Measurements from ENCODE around the gene GNL1.
"Not testable (repeated sequence)": the region's sequence is repeated elsewhere in the genome, so short reads cannot be mapped to it uniquely, and the experiment has no call there.

GNL1 gene

DNA sequence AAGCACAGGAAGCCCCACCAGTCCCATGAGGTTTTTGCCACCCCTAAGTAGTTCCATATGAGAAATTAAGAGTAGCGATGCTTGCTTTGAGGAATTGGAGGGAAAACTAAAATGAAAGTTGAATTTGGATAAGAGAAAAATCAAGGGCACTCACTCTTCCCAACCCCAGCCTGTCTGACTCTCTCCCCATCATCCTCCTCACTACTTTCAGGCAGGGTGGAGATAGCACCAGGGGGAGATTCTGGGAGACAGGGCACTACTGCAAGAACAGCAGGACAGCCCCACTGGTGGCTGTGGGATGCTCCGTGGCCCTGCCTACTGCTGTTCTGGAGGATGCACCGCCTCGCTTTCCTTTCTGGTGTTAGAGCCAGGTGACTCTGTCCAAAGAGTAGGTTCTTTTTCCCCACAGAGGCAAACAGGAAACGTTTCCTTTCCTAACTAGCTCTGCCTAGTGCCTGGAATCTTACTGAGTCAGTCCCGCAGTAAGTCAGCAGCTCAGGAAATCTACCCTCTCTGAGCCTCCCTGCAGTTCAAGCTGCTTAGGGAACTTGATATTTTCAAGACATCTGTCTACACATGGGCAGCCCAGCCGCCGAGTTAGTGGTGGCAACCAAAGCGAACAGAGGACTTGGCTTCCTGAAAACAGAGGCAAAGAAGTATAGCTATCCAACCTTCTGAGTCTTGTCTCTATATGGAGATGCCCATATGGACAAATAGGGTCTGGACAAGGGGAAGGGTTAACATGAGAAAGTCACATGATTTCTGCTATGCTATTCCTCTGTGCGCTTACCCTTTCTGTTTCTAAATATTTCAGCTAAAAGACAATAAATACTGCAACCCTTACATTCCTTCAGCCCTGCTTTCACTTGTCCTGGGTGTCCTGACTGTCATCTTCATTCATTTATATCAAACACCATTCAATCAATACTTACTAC is 55.6 kb downstream of the GNL1 start:
- DNase-seq (ENCODE audit: low read depth in 3 of 3, low spot score in 1 of 3): no peak

DNA sequence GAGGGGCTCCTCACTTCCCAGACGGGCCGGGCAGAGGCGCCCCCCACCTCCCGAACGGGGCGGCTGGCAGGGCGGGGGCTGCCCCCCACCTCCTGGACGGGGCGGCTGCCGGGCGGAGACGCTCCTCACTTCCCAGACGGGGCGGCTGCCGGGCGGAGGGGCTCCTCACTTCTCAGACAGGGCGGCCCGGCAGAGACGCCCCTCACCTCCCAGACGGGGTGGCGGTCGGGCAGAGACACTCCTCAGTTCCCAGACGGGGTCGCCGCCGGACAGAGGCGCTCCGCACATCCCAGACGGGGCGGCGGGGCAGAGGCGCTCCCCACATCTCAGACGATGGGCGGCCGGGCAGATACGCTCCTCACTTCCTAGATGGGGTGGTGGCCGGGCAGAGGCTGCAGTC is 57.6 kb downstream of the GNL1 start:
- DNase-seq (ENCODE audit: low read depth in 3 of 3, low spot score in 1 of 3): not testable (repeated sequence)

DNA sequence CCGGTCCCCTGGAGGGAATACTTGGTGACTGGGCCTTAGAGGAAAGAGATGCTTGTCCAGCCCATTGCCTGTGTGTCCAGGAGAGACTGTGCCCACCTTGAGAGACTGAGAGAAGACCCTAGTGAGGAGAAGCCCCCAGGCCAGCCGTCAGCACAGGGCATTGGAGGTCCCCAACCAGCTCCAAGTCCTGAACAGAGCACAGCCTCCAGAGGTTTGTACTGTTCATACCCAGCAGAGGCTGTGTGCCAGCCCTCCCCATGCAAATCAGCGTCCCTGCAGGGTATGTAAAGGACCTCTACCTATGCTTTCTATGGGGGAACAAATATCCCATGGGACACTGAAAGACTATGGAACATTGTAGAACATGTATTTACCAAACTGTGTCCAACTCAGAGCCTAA is 58.6 kb downstream of the GNL1 start:
- no peak for DNase-seq (ENCODE audit: low read depth in 3 of 3, low spot score in 1 of 3)

DNA sequence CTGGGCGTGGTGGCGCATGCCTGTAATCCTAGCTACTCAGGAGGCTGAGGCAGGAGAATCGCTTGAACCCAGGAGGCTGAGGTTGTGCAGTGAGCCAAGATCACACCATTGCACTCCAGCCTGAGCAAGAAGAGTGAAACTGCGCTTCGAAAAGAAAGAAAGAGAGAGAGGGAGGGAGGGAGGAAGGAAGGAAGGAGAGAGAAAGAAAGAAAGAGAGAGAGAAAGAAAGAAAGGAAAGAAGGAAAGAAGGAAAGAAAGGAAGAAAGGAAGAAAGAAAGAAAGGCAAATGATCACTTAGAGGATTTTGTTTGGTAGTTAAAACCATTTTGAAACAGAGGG is 59.1 kb downstream of the GNL1 start:
- DNase-seq (ENCODE audit: low read depth in 3 of 3, low spot score in 1 of 3): not testable (repeated sequence)

DNA sequence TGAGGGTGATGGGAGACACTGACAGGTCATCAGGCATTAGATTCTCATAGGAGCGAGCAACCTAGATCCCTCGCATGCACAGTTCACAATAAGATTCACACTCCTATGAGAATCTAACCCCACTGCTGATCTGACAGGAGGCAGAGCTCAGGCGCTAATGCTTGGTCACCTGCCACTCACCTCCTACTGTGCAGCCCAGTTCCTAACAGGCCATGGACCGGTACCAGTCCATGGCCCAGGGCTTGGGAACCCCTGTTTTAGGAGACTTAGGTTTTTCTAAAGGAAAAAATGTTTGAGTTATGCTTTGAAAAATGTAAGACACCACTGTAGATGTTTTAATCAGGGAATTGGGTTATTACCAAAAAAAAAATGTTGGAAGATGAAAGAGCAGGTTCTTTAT is 60.3 kb downstream of the GNL1 start:
- no peak for DNase-seq (ENCODE audit: low read depth in 3 of 3, low spot score in 1 of 3)

DNA sequence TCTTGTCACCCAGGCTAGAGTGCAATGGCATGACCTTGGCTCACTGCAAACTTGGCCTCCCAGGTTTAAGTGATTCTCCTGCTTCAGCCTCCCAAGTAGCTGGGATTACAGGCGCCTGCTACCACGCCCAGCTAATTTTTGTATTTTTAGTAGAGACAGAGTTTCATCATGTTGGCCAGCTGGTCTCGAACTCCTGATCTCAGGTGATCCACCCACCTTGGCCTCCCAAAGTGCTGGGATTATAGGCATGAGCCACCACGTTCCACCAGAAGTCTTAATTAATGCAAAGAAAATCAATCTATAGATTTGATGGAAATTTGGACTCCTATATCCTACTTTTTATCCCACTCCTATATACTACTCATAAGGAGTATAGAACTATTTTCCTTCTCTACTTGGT is 61.2 kb downstream of the GNL1 start:
- DNase-seq (ENCODE audit: low read depth in 3 of 3, low spot score in 1 of 3): not testable (repeated sequence)

DNA sequence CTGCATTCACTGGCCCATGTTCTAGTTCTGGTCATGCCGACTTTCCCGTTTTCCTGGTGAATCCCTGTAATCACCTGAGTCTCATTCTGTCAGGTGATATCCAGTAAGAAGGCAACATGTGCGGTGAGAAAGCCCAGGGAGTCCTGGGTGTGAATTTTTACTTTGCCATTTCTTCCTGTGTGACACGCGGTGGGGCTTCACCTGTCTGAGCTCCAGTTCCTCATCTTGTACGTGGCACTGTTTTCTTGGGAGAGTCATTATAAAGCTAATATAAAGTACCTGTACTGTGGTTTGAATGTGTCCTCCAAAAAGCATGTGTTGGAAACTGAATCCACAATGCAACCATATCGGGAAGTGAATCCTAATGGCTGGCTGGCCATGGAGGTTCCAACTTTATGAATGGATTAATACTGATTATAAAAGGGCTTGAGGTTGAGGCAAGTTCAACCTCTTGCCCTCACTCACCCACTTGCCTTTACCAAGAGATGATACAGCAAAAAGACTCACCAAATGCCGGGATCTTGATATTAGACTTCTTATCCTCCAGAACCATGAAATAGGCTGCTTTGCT is 61.9 kb downstream of the GNL1 start:
- no peak for DNase-seq (ENCODE audit: low read depth in 3 of 3, low spot score in 1 of 3)

DNA sequence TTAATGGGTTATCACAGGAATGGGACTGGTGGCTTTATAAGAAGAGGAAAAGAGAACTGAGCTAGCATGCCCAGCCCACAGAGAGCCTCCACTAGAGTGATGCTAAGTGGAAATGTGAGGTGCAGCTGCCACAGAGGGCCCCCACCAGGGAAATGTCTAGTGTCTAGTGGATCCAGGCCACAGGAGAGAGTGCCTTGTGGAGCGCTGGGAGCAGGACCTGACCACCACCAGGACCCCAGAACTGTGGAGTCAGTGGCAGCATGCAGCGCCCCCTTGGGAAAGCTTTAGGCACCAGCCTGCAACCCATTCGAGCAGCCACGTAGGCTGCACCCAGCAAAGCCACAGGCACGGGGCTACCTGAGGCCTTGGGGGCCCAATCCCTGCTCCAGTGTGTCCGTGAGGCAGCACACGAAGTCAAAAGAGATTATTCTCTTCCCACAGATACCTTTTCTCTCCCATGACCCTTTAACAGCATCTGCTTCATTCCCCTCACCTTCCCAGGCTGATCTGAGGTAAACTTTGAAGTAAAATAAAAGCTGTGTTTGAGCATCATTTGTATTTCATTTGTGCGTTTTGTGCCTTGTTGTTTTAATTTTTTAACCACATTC is 62.5 kb downstream of the GNL1 start:
- peak in 1 of 3 donors; percentile 50 for DNase-seq (ENCODE audit: low read depth in 3 of 3, low spot score in 1 of 3)

DNA sequence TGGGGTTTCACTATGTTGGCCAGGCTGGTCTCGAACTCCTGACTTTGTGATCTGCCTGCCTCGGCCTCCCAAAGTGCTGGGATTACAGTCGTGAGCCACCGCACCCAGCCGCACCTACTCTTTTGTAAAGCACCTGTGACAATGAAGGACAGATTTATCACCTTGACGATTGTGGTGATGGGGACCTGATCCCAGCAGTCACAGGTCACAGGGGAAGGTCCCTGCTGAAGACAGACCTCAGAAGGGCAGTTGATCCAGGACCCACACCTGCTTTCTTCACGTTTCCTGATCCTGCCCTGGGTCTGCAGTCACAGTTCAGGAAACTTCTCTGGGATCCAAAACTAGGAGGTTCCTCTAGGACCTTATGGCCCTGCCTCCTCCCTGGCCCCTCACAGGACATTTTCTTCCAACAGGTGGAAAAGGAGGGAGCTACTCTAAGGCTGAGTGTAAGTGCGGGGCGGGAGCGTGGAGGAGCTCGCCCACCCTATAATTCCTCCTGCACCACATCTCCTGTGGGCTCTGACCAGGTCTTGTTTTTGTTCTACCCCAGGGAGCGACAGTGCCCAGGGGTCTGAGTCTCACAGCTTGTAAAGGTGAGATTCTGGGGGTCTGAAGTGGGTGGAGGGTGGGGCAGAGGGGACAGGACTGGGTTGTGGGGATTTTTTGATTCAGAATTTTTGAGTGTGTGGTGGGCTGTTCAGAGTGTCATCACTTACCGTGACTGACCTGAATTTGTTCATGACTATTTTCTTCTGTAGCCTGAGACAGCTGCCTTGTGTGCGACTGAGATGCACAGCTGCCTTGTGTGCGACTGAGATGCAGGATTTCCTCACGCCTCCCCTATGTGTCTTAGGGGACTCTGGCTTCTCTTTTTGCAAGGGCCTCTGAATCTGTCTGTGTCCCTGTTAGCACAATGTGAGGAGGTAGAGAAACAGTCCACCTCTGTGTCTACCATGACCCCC is 64.0 kb downstream of the GNL1 start:
- DNase-seq (ENCODE audit: low read depth in 3 of 3, low spot score in 1 of 3): no peak

Data from stimulated activated CD4-positive, alpha-beta T cell treated with anti-CD3 and anti-CD28 coated beads, TNF-alpha, amount 100 ng/mL, for 1 hour (primary cell).